ENCODE data around the gene C1orf105.

DNA sequence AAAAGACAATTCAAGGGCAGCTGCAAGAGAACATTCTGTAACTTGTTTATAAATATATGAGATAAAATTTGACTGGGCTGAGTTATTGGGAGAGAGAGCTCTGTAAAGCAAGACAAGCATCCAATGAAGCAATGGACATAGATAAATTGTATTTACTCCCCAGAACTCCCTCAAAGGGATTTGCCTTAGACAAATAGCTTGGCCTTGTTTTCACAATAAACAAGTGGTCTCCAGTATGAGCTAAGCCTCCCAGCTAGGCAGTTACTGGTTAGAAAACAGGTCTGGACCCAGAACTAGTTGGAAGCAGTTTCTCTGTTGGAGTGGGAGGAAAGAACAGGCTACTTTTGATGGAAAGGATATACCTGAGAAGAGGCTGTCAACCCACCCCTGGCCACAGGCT, 87.3 kb downstream of the C1orf105 start:
- TF ChIP-seq, protein P1, sequence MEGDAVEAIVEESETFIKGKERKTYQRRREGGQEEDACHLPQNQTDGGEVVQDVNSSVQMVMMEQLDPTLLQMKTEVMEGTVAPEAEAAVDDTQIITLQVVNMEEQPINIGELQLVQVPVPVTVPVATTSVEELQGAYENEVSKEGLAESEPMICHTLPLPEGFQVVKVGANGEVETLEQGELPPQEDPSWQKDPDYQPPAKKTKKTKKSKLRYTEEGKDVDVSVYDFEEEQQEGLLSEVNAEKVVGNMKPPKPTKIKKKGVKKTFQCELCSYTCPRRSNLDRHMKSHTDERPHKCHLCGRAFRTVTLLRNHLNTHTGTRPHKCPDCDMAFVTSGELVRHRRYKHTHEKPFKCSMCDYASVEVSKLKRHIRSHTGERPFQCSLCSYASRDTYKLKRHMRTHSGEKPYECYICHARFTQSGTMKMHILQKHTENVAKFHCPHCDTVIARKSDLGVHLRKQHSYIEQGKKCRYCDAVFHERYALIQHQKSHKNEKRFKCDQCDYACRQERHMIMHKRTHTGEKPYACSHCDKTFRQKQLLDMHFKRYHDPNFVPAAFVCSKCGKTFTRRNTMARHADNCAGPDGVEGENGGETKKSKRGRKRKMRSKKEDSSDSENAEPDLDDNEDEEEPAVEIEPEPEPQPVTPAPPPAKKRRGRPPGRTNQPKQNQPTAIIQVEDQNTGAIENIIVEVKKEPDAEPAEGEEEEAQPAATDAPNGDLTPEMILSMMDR (IDR thresholded peaks at IDR 0.05) = no peak
- TF ChIP-seq POLR2A (IDR thresholded peaks at IDR 0.05) = no peak

Measured in testis (tissue), 2 donors.